HPDE6-E6E7 (cell line): ENCODE data around the gene MORN1.

Experiments
- DNase-seq: peaks from one replicate; pipeline ENCODE4 v3.0.0; 2011; ENCODE audit warnings: missing footprints; ENCODE audit errors: extremely low spot score

MORN1 gene

DNA sequence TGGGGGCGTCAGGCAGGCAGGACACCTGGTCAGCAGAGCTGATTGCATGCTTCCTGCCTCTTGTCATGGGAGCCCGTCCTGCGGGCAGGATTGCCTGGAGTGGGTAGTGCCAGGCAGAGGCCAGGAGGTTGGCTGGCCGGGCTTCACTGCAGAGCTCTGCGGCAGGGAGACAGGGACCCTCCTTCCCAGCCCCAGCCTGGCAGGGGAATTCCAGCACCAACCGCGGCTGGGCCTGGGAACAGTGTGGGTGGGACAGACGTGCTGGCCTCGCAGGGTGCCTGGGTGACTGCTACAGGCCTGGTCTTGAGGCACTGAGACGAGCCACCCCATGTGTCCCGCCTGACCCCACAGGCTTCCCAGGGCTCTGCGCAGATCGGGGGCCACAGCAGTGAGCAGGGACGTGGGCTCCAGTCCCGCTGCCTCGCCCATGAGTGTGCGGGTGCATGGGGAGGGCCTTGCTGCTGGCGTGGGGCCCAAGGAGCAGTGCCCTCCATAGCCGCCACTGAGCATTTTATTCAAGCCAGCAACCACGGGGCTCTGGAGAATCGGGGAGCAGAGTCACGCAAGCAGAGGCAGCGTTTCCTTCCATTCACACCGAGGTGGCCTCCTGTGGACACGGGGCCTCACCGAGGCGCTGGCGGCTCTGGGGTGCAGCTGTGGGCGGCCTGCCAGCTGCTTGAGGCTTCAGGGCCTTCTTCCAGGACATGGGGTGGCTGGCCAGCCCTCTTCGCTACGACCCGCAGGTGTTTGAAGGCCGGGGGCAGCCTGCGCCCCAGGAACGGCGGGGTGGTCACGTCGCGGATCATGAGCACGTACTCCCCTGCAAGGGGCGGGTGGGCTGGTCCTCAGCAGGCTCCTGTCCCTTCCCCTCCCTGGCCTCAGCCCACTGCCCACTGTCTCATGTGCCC lies 70.3 kb downstream of the MORN1 start:
- DNase-seq = no peak

DNA sequence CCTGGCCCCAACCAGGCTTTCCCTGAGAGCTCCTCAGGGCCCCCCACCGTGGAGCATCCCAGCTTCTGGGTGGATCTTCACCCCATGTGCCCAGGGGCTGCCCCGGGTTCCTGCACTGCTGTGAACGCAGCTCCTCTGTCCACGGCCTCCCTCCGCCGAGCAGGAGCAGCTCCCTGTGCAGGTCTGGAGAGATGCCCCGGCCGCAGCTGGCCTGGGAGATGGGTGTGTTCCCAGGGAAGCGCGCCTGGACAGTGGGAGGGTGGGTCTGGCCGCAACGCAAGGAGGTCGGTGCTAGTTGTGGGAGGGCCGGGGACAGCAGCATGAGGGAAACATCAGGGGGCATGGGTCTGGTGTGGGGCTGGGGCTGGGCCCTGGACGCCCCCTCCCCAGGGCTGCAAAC lies 71.3 kb downstream of the MORN1 start:
- DNase-seq = no peak

DNA sequence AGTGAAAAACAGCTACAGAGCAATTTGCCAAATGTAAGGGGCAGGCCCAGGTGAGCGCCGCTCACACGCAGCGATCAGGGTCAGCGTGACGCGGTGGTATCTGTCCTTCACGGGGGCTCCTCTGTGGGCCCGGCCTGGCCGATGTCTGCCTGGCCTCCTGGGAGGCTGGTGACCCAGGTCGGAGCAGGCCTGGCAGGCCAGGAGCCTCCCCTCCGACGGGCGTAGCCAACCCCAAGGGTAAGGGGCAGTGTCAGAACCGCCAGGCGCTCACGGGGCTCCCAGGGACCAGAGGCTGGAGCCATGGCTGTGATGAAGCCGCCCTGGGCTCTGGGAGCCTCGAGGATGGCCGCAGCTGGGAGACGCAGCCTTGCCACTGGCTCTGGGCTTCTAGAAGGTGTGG lies 72.1 kb downstream of the MORN1 start:
- DNase-seq = no peak

DNA sequence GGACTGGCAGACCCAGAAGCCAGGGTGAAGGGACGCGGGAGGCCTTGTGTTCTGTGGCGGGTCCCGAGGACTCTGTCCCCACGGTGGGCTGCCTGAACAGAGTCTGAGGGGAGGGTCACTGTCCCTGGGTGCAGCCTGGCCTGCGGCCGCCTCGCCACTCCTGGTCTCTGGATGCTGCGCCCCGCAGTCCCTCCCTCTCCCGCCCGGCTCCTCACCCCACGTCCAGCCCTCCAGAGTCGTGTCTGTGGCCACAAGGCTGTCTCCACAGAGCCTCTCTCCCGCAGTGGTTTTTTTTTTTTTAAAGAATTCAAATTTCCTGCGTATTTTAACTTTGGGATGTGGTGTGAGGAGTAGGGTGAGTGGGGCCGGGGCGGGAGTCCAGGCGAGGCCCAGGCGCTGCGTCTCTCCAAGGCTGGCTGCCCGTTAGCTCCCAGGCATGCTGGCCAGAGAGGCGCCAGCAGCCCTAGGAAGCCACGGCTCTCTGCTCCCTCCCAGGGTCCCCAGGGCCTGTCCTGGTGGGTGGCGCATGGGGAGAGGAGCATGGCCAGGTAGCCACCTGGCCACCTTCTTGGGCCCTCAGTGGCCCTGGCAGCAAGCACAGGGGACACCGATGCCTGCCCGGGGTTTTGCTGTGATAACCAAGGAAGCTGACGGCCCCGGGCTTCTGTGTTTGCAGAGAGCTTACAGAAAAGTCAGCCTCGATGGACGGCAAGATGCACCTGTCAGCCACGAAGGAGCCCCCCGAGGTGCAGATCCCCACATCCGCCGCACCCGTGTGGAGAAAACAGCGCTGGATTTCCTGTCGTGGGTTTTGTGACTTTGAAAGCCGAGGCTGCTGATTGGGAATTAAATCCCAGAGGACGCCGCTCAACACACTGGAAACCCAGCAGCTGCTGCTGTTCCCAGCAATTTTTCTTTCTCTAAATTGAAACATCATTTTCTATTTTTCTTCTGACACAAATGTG lies 72.8 kb downstream of the MORN1 start:
- DNase-seq = no peak

DNA sequence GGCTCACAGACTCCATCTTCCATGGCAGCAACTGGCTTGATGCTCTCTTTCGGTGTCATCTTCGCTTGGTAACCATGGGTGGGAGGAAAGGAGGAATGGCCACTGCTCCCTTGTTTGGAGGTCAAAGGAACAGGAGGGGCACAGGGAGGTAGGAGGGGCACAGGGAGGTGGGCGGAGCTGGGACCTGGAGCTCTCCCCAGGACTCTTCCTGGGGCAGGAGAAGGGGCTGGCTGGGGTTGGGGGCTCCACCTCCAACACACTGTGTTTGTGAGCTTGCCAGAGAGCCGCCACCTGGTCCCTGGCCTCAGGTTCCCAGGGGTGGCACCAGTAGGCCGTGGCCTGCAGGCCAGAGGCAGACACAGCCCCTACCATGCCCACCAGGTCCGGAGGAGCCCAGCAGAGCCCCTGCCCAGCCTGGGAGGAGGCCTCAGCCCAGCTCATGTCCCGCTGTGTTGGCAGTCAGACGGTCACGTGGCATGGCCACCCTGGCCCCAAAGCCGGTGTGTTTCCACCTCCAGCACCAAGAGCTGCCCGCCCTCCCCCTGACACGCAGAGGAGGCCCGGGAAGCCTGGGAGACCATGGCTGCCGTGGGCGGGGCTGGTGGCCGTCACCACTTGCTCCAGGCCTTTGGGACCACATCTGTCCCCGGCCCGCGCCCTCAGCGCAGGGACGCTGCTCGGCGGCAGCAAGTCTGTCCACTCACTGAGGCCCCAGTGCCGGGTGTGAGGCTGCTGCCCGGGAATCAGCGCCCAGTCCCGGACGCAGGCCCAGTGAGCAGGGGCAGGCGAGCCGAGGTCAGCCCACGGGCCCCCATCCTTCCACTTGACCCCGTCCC lies 73.9 kb downstream of the MORN1 start:
- no peak for DNase-seq

DNA sequence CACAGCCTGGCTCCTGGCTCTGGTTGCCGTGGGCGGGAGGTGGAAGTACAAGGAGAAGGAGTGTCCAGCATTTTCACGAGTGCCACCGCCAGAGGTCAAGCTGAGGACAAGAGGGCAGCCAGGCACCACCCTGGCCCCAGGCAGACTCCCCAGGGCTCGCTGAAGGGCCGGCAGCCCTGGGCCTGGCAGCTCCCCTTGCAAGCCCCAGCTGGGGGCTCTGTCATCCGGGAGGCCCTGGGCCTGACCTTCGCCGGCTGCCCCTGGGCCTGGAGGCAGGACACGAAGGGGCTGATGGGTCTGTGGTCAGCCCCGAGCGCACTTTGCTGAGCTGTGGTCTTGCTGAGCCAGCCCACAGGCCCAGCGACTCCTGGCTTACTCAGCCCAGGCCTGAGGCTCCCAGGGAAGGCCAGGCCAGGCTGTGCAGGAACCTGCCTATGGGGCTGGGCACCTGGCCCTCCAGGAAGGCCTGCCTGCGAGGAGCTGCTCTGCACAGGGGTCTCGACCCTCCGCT lies 74.8 kb downstream of the MORN1 start:
- DNase-seq = no peak

DNA sequence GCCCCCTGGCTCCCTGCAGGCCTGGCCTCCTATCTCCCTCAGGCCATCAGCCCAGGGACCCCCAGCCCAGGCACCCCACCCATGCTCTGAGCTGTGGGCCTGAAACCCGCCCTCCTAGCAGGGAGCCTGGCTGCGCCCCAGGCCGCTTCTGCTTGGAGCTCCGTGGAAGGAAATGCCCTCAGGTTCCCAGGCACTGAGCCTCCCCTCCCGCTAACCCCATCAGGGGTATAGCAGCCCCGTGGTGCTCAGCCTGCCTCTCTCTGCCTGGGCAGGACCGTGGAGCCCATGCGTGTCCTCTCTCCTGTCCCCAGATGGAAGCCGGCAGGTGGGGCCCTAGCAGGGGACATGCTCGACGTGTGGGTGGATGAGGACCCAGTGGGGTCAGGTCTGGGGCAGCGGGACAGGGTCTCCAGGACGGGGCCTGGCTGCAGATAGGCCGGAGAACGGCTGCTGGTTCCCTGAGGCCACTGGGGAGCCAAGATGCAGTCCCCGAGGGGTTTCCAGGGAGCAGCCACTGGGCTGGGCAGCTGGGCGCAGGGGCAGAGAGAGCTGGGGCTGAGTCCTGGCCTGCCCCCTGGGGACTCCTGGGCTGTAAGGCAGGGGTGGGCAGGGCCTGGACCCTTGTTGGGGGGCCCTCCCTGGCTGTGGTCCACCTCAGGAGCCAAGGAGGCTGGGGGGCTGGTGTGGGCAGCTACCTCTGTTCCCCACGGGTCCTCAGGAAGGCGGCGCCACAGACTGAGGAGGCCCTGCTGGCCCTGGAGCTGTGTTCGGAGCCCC lies 75.5 kb downstream of the MORN1 start:
- no peak for DNase-seq

DNA sequence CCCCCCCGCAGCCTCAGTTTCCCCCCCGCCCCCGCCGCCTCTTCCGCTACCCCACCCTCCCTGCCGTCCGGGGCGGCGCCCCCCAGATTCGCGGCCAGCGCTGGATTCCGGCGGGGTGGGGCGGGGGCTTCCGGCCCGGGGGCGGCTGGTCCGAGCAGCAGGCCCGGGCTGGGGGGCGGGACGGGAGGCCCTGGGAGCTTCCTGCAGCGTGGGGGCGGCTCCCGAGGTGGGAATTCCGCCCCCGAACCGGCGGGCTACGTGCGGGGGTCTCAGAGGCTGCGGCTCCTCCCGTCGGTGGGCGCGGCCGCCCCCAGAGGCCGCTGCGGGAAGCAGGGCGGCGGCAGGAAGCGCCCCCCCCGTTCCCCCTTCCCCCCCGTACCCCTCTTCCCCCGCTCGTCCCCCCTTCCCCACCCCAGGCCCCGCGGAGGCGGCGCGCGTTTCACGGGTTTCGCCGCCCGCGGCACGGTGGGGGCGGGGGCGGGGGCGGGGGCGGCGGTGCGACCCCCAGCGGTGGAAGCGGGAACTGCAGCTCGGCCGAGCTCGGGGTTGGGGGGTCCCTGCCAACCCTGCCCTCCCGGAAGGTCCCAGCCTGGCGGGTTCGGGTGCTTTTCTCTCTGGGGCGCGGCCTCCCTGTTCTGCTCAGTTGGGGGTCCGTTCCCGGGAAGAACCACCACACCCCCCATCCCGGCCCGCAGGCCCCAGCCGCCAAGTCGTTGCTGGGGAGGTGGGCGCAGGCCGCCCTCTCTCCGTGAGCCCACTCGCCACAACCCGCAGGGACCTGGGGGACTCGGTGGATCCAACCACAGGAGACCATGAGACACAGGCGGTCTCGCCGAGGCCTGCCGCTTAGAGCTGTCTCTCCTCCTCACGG lies 76.3 kb downstream of the MORN1 start:
- DNase-seq = no peak

DNA sequence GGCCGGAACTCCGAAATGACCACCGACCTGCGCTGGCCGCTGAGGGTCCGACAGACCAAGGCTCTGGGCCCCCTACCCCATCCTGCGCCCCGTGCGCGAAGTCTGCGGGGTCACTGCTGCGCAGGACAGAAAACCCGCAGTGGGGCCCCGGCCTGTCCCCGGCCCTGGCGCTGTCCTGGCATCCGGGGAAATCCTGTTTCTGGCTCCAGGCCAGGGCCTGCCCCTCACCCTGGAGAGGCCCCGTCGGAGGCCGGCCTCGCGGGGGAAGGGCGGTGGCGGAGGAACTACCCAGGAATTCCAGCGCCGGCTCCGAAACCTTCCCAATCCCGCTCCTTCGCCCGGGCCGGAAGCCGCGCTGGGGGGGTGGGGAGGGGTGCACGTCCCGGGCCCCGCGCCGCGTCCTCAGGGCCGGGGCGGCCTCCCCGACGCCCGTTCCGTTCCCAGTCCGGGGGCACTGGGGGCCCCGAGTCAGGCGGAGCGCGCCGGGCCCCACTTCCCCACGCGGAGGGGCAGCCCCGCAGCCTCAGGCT lies 77.0 kb downstream of the MORN1 start:
- DNase-seq = no peak

DNA sequence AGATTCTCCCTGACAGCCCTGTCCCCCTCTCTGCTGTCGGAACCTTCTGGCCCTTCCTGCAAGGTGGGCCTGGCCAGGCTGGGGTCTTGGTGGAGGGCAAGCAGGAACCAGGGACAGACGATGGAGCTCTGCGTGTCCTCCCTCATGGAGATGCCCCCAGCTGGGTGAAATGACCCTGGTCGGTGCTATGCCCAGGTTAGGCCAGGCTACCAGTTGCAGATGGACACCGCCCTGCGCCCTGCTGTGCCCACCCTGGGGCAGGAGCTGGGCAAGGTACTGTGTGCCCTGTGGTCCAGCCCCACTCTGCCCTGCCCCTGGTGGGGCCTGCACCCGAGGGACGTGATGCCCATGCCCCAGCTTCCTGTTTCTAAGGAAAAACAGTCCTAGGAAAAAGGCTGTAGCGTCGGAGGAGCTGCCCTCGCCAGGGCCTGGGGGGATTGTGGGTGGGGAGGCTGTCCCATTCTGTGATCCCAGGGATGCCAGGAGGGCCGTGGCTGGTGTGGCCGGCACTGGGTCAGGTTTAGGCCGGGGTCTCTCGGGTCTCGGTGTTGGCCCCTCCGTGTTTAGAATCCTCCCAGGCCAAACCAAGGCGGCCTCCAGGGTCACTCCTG lies 77.6 kb downstream of the MORN1 start:
- DNase-seq = no peak

DNA sequence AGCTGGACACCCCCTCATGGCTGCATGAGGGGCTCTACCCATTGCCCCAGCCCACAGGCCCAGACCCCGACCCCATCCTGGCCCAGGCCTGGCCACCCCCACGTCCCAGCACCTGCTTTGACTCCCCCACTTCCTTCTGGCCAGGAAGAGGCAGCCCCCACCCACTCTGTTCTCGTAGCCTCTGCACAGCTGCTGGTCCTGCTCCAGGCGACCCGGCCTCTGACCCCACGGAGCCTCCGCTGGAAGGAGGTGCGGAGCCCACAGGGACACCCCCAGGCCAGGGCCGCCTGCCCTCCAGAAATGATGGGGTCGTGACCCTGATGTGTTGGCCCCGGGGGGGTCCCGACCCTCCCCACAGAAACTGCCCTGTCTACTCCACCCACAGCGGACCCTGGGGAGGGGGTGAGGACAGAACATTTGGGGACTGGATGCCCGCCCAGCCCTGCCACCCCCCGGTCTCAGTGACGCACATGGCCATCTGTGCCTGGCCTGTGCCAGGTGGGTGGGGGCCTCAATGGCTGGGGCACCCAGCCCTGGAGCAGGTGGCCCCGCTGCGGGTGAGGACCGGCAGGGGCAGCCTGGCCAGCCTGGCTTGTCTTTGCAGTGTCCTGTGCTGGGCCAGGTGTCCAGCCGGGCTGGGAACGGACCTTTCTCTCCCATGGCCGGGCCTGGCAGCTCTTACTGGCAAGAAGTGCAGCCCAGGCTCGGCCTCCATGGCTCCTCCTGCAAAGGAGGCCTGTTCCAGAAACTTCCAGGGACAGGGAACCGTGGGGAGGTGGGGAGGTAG lies 78.6 kb downstream of the MORN1 start:
- no peak for DNase-seq

DNA sequence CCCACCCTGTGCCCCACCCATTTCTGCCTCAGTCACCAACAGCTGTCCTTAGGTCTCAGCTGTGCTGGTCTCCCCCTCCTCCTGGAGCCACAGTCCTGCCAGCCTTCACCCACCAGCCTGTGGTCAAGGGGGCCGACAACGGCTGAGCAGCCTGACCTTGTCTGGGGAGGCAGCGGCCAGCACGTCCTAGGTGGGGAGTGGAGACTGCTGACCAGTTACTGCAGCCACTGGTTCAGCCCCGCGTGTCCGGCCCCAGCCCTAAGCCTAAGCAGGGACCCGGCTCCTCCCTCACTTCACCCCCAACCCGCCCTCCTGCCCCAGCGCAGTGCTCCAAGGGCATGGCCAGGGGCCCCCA lies 79.2 kb downstream of the MORN1 start:
- no peak for DNase-seq

DNA sequence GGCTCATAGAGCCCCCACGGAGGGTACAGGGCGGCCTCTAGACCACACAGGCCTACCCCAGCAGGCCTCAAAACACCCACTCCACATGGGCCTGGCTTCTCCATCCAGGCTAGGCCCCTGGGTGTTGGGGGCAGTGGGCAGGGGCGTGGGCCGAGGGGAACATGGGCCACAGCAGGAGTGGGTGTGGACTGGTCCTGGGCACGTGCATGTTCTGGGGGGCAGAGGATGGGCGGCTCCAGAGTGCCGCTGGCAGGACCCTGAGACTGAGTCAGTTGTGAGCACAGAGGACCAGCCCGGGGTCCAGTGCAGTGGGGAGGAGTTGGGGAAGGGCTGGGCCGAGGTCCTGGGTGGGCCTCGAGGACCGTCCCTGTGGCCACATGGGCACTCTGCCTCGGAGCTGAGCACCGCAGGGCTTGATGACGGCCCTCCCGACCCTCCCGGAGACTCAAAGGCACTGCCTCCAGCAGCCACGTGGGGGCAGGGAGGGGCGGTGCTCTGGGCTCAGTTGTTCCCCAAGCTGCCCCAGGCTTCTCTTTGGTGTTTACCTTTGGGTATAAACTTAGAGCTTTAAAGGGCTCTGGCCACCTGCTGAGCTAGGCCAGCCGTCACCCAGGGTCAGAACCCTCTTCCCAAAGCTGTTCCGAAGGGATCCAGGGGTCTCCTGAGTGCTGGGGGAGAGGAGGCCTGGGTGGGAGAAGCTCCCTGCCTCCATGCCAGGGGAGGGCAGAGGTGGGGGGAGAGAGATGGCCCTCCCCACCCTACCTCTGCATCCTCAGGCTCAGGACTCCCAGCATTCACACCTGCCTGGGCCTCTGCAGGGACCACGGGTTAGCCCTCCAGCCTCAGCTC lies 79.9 kb downstream of the MORN1 start:
- no peak for DNase-seq

DNA sequence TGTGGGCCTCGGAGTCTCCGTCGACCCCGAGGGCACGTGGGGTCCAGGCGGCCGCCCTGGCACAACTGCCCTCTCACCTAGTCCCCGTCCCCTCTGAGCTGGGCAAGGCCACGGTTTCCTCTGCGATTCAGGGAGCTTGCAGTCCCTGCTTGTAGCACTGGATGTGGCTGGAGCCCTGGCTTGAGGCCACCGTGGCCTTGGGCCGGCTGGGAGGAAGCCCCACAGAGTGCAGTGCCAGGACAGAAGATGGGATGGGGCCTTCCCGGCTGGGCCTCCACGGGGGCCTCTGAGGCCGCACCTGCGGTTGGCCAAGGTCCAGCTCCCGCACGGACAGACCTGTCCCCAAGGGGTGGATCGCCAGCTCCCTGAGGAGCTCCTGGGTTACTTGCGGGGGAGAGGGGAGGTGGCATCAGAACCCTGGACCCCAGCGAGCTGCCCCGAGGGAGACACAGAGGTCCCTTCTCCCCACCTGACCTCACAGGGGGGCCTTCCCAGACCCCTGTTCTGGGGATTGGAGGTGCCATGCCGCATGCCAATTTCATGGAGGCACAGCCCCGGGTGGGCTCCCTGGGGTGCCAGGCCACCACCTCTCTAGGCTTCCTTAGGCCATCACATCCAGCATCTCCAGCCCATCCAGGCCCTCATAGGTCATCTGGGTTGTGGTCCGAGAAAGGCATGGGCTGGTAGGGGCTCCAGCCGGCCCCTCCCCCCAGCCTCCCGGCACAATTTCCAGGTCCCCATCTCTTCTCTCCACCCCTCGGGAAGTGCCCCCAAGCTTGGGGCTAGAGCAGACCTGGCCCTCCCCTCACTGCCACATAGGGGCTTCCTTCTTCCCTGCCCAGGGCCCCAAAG lies 80.8 kb downstream of the MORN1 start:
- DNase-seq = no peak

DNA sequence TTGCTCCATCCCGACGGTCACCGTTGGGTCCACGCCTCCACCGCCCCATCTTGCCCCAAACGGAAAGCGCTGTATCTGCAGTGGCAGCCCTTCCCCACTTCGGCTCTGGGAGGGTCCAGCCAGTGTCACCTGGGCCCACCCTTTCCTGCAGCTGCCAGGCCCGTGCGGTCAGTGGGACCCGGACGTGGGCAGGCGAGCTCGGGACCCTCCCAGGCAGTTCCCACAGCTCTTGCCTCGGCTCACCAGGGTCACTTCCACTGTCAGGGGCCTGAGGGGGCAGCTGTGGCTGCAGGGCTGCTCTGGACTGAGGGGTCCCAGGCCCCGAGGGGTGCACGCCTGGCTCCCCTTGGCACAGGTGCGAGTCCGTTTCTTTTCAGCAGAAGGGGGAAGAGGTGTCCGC lies 82.5 kb downstream of the MORN1 start:
- DNase-seq = no peak

DNA sequence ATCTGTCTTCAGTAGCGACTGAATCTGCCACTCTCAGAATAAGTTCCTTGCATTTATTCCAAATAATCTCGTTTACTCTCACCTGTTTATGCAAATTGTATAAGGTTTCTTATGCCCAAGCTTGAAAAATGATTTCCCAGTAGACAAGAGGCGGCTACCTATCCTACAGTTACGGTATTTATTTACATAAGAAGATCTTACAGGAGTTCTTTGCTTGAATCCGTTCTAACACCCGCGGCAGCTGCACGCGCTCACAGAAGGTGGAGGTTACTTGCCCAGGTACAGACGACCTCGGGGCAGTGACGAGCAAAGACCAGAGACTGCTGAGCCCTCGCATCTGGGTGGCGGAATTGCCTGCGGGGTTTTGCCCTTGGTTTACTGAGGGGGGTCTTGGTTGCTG lies 83.4 kb downstream of the MORN1 start:
- no peak for DNase-seq
